ENCODE measurements around the gene EPN3.

- TF ChIP-seq CTCF (IDR thresholded peaks at IDR 0.05), result no peak
- TF ChIP-seq EP300 (IDR thresholded peaks at IDR 0.05), result no peak
- TF ChIP-seq POLR2A (IDR thresholded peaks at IDR 0.05), result no peak
- TF ChIP-seq POLR2AphosphoS5 (IDR thresholded peaks at IDR 0.05), result no peak
These were observed 52.2 kb downstream of the EPN3 start for GRCh38 chr17:50584749-50585148.

All from suprapubic skin (tissue), 4 donors.